GM19468 (cell line): ENCODE measurements around the gene SAMD15.
"Not testable (repeated sequence)": the region's sequence is repeated elsewhere in the genome, so short reads cannot be mapped to it uniquely, and the experiment has no call there.

Experiments used
- ATAC-seq: cut with Tn5 transposase; IDR thresholded peaks from one replicate; pipeline ENCODE4 v1.9.1; 2021; ENCODE audit warnings: mild to moderate bottlenecking, moderate library complexity, moderate number of reproducible peaks; ENCODE audit not compliant: unreplicated experiment; ENCODE audit errors: extremely low read depth

SAMD15 gene

GRCh38 chr14:77376771-77377501 lies at the start of gene SAMD15, which contains the start of gene TMED8:
SAMD15 (plus strand) TSS chr14:77377379; CDS start chr14:77377419, 40 bp downstream.
TMED8 (minus strand) TSS chr14:77377094; CDS start chr14:77377053, 41 bp downstream.
- peak; percentile 93 for ATAC-seq

GRCh38 chr14:77329872-77330271 lies 47.3 kb upstream of the SAMD15 start:
- ATAC-seq, result no peak

GRCh38 chr14:77335576-77335975 lies 41.6 kb upstream of the SAMD15 start:
- ATAC-seq, result no peak

- not testable (repeated sequence) for ATAC-seq
Measured at GRCh38 chr14:77337255-77337654, 39.9 kb upstream of the SAMD15 start.

GRCh38 chr14:77337880-77338279 lies 39.3 kb upstream of the SAMD15 start:
- no peak for ATAC-seq

- no peak for ATAC-seq
Measured at GRCh38 chr14:77338302-77338701, 38.9 kb upstream of the SAMD15 start.

- ATAC-seq, result no peak
Measured at GRCh38 chr14:77339407-77339806, 37.8 kb upstream of the SAMD15 start.

GRCh38 chr14:77340389-77340788 lies 36.8 kb upstream of the SAMD15 start:
- ATAC-seq, result no peak

GRCh38 chr14:77342726-77343397 lies 34.3 kb upstream of the SAMD15 start:
- ATAC-seq, result no peak

- no peak for ATAC-seq
Measured at GRCh38 chr14:77343662-77344061, 33.5 kb upstream of the SAMD15 start.

GRCh38 chr14:77344377-77344996 lies 32.7 kb upstream of the SAMD15 start:
- no peak for ATAC-seq

GRCh38 chr14:77346495-77346894 lies 30.7 kb upstream of the SAMD15 start:
- ATAC-seq, result no peak

- no peak for ATAC-seq
Measured at GRCh38 chr14:77347751-77348150, 29.4 kb upstream of the SAMD15 start.

GRCh38 chr14:77353469-77354141 lies 23.6 kb upstream of the SAMD15 start:
- ATAC-seq, result no peak

GRCh38 chr14:77355811-77356210 lies 21.4 kb upstream of the SAMD15 start:
- ATAC-seq, result no peak

- ATAC-seq, result no peak
Measured at GRCh38 chr14:77356899-77357298, 20.3 kb upstream of the SAMD15 start.

- ATAC-seq, result no peak
Measured at GRCh38 chr14:77359626-77360025, 17.6 kb upstream of the SAMD15 start.

- no peak for ATAC-seq
Measured at GRCh38 chr14:77364146-77364545, 13.0 kb upstream of the SAMD15 start.

- ATAC-seq, result no peak
Measured at GRCh38 chr14:77369285-77369684, 7.9 kb upstream of the SAMD15 start.

GRCh38 chr14:77372304-77372841 lies 4.8 kb upstream of the SAMD15 start:
- no peak for ATAC-seq
